Measurements from ENCODE around the gene ERF. TPM values are rescaled to one million over a fixed set of nuclear protein-coding genes. Genes with fewer than 3 reads are reported as not detected.

Gene ERF
- total and polyA plus RNA-seq, 2 of the 4 experiments (the other 2 are of a cell fraction) = 5.2 to 32.4 TPM

GRCh38 chr19:42212886-42213285 is 42.0 kb downstream of the ERF start:
- H3K4me2 ChIP-seq (ENCODE audit: low read depth, low read length) = no peak overlapping the region
- in situ Hi-C loops (cut with MboI; ENCODE audit: low sequenced_read_pairs) = no loop called here
- no peak overlapping the region for H2BK5ac ChIP-seq (ENCODE audit: low read depth, low read length, poor library complexity, severe bottlenecking)
- no peak overlapping the region for H3K14ac ChIP-seq (replicated peaks; ENCODE audit: low read depth, low read length)
- H3K4me3 ChIP-seq (ENCODE audit: insufficient read depth, low read depth, low read length) = no peak overlapping the region
- dilution Hi-C loops (cut with HindIII; ENCODE audit: low sequenced_read_pairs, unreplicated experiment) = no loop called here
- peaks cover 32 to 80% of the 10 kb centered on the region in 2 experiments for H3K79me1 ChIP-seq (ENCODE audit: low read depth in 1 of 2, low read length in 2 of 2)
- WGBS, 2 experiments (ENCODE audit: extremely low coverage in 2 of 2, insufficient read length in 1 of 2) = no CpG with 5 or more reads among the region's 1 CpG
- DNase-seq = no peak
- TF ChIP-seq ELK1 (IDR thresholded peaks at IDR 0.05; ENCODE audit: borderline replicate concordance, low read depth, low read length) (no peak), NFE2L2 (IDR thresholded peaks at IDR 0.05; ENCODE audit: low read depth, low read length) (no peak), MAZ (IDR thresholded peaks at IDR 0.05; ENCODE audit: borderline replicate concordance, low read depth, low read length) (no peak), CHD1 (IDR thresholded peaks at IDR 0.05; ENCODE audit: low read depth, low read length) (no peak), MXI1 (IDR thresholded peaks at IDR 0.05; ENCODE audit: borderline replicate concordance, low read depth, low read length) (no peak), CTCF (conservative IDR thresholded peaks at IDR 0.05; ENCODE audit: low read depth, low read length) (no peak), RFX5 (IDR thresholded peaks at IDR 0.05; ENCODE audit: low read depth, low read length) (no peak), USF2 (IDR thresholded peaks at IDR 0.05; ENCODE audit: low read depth, low read length) (no peak), FOS (IDR thresholded peaks at IDR 0.05; ENCODE audit: low read depth, low read length) (no peak), RCOR1 (IDR thresholded peaks at IDR 0.05; ENCODE audit: insufficient replicate concordance, low read length) (no peak), POLR2A (IDR thresholded peaks at IDR 0.05; ENCODE audit: low read depth, low read length) (no peak), SMC3 (IDR thresholded peaks at IDR 0.05; ENCODE audit: low read depth, low read length) (no peak), CEBPB (IDR thresholded peaks at IDR 0.05; ENCODE audit: low read depth, low read length) (no peak), MAFK (IDR thresholded peaks at IDR 0.05; ENCODE audit: low read depth, low read length) (no peak), RAD21 (IDR thresholded peaks at IDR 0.05; ENCODE audit: low read length) (no peak)
- peaks cover 7% of the 10 kb centered on the region for H3K4me1 ChIP-seq (ENCODE audit: control insufficient read depth, insufficient read depth, low read length)
- no peak overlapping the region for H3K56ac ChIP-seq (ENCODE audit: extremely low read depth, insufficient read depth, low read length)
- intact Hi-C loops (cut with micrococcal nuclease) = no loop called here
- no peak overlapping the region for H4K5ac ChIP-seq (ENCODE audit: low read depth, low read length)
- H4K8ac ChIP-seq (ENCODE audit: low read depth in 2 of 2, low read length in 2 of 2) = no peak overlapping the region
- peaks cover 5% of the 10 kb centered on the region; the same call in 1 of the 2 replicates for H4K20me1 ChIP-seq (ENCODE audit: insufficient read depth, low read length)
- ATAC-seq (ENCODE audit: low read depth) = no peak
- H2AK9ac ChIP-seq (replicated peaks; ENCODE audit: low read depth, low read length, poor library complexity) = no peak overlapping the region
- peaks cover 20% of the 10 kb centered on the region for H3K36me3 ChIP-seq (ENCODE audit: control insufficient read depth, insufficient read depth, low read length)
- H2AK5ac ChIP-seq (ENCODE audit: low read depth, low read length) = no peak overlapping the region
- no peak overlapping the region; the same call in 2 of the 3 replicates for H2BK15ac ChIP-seq (ENCODE audit: low read depth, low read length)
- H2AFZ ChIP-seq (replicated peaks; ENCODE audit: low read length, poor library complexity) = no peak overlapping the region
- CTCF ChIA-PET = no interaction called here
- no peak overlapping the region for H2BK120ac ChIP-seq (ENCODE audit: low read depth, low read length)
- no peak overlapping the region for H2BK20ac ChIP-seq (ENCODE audit: low read depth, low read length)
- H3K4ac ChIP-seq (ENCODE audit: low read depth, low read length) = no peak overlapping the region
- no peak overlapping the region for H3K27ac ChIP-seq (ENCODE audit: insufficient read depth, low read length)
- H3K18ac ChIP-seq (ENCODE audit: low read depth, low read length) = no peak overlapping the region
- H3K27me3 ChIP-seq (ENCODE audit: control insufficient read depth, insufficient read depth, low read length) = no peaks in the 10 kb centered on the region
- peaks cover 7% of the 10 kb centered on the region; the same call in 1 of the 2 replicates for H3K9me1 ChIP-seq (ENCODE audit: insufficient read depth, low read length)
- POLR2A ChIA-PET (ENCODE audit: unreplicated experiment) = no interaction called here
- no peak overlapping the region for H3K9ac ChIP-seq (ENCODE audit: low read depth, low read length)
- H3K9me3 ChIP-seq (ENCODE audit: control insufficient read depth, insufficient read depth, low read length) = no peaks in the 10 kb centered on the region
- no TSS peak for BruUV-seq (replicated peaks)
- H4K91ac ChIP-seq (ENCODE audit: insufficient read depth, low read depth, low read length) = no peak overlapping the region
- no peak overlapping the region for H3K23ac ChIP-seq (ENCODE audit: low read depth, low read length)
